ENCODE results near the gene C16orf78.

DNA sequence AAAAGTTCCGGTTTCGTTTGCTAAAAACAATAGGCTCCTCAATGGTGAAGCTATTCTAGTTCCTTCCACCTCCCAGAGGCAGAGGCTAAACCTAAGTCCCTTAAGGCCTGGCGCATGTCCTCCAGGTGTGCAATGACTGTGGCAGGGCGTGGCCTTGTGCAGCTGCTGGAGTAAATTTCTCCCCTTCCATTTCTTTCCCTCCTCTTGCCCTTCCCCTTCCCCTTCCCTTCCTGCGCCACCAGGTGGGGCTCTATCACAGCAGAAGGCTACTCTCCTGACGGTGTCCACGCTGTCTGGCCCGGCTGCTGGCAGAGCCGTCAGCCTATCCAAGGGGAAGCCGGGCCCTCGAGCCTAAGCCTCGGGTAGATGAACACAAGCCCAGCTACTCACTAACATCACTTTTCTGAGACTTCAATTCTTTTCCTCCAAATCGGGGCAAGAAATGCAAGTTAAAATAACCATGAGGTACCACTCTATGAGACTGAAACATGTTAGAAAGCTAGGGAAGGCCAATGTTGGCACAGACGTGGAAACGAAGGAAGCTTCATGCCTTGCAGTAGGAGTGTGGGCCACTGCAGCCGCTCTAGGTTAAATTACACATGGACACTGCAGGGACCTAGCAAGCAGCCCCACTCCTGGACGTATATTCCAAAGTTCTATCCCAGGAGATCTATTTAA, 34.4 kb downstream of the C16orf78 start:
- TF ChIP-seq, protein P1, sequence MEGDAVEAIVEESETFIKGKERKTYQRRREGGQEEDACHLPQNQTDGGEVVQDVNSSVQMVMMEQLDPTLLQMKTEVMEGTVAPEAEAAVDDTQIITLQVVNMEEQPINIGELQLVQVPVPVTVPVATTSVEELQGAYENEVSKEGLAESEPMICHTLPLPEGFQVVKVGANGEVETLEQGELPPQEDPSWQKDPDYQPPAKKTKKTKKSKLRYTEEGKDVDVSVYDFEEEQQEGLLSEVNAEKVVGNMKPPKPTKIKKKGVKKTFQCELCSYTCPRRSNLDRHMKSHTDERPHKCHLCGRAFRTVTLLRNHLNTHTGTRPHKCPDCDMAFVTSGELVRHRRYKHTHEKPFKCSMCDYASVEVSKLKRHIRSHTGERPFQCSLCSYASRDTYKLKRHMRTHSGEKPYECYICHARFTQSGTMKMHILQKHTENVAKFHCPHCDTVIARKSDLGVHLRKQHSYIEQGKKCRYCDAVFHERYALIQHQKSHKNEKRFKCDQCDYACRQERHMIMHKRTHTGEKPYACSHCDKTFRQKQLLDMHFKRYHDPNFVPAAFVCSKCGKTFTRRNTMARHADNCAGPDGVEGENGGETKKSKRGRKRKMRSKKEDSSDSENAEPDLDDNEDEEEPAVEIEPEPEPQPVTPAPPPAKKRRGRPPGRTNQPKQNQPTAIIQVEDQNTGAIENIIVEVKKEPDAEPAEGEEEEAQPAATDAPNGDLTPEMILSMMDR (conservative IDR thresholded peaks at IDR 0.05 in 1 of 2, IDR thresholded peaks at IDR 0.05 in 1 of 2; ENCODE audit: extremely low read depth in 1 of 2, insufficient read depth in 1 of 2, low read depth in 1 of 2, low read length in 2 of 2) = peak; percentile 63 to 90
- no peak for TF ChIP-seq EZH2 (IDR thresholded peaks at IDR 0.05; ENCODE audit: borderline replicate concordance, low read length)

All from mammary epithelial cell (primary cell).